Panc1 (cell line): ENCODE results near the gene ANO2. TPM values are rescaled to one million over a fixed set of nuclear protein-coding genes. Genes with fewer than 3 reads are reported as not detected.

Source experiments
- ATAC-seq: fragments of 200-7000 bp; cut with Tn5 transposase; 2 replicates; pipeline ENCODE4 v1.9.1; 2020; ENCODE audit warnings: mild to moderate bottlenecking, moderate library complexity
- BruUV-seq: library from RNA; stranded (reverse); fragments of 400-500 nt; replicated peaks from 2 replicates; lab custom pipeline; 2021; lab: Mats Ljungman, UMichigan
- CTCF ChIA-PET: fragments of 300-600 bp; sonication (Branson Sonifier 250); formaldehyde crosslinking; loops from one replicate; lab custom pipeline; 2022; ENCODE audit warnings: antibody characterized with exemption; lab: Charles Lee
- POLR2A ChIA-PET: fragments of 300-600 bp; sonication (Branson Sonifier 250); formaldehyde crosslinking; loops from one replicate; lab custom pipeline; 2022; ENCODE audit warnings: antibody characterized with exemption; lab: Charles Lee
- DNase-seq: peaks from one replicate; pipeline ENCODE4 v3.0.0-alpha.2; 2010; ENCODE audit warnings: low read depth, low spot score
- H3K27ac ChIP-seq: 2 replicates; pipeline ENCODE4 v1.5.1; 2011; ENCODE audit warnings: mild to moderate bottlenecking, low read length, inconsistent platforms
- H3K27me3 ChIP-seq: fragments of 200-500 bp; sonication (Bioruptor generic); 2 replicates; pipeline ENCODE4 v1.6.0; 2014; ENCODE audit warnings: low read length, inconsistent platforms; ENCODE audit not compliant: control insufficient read depth, insufficient read depth
- H3K36me3 ChIP-seq: fragments of 200-500 bp; sonication (Bioruptor generic); 2 replicates; pipeline ENCODE4 v1.5.1; 2014; ENCODE audit warnings: inconsistent platforms, mild to moderate bottlenecking, low read length, moderate library complexity; ENCODE audit not compliant: control insufficient read depth, insufficient read depth
- H3K4me1 ChIP-seq: 2 replicates; pipeline ENCODE4 v1.5.1; 2011; ENCODE audit warnings: inconsistent platforms, mild to moderate bottlenecking, low read length, moderate library complexity; ENCODE audit not compliant: control insufficient read depth, insufficient read depth
- H3K4me3 ChIP-seq, 2 experiments: 2 replicates each; pipeline ENCODE4 v1.5.1; 2011 to 2012; ENCODE audit warnings: low read depth in 2 of 2, low read length in 2 of 2, mild to moderate bottlenecking in 2 of 2, inconsistent platforms in 1 of 2, moderate library complexity in 1 of 2
- H3K9me3 ChIP-seq: fragments of 200-500 bp; sonication (Bioruptor generic); 2 replicates; pipeline ENCODE4 v1.5.1; 2014; ENCODE audit warnings: low read depth, mild to moderate bottlenecking, inconsistent platforms, low read length, moderate library complexity; ENCODE audit not compliant: control insufficient read depth, insufficient read depth
- POLR2AphosphoS5 ChIP-seq: IDR thresholded peaks from 2 replicates; pipeline ENCODE4 v1.6.1; 2012; ENCODE audit warnings: mild to moderate bottlenecking, low read depth, low read length, moderate library complexity
- REST ChIP-seq, 2 experiments: IDR thresholded peaks; 2 replicates each; pipeline ENCODE4 v1.6.1; 2011 to 2012; ENCODE audit warnings: low read depth in 2 of 2, control low read depth in 1 of 2, low read length in 1 of 2, mild to moderate bottlenecking in 1 of 2, moderate library complexity in 1 of 2; ENCODE audit not compliant: insufficient read depth in 1 of 2
- SIN3A ChIP-seq: IDR thresholded peaks from 2 replicates; pipeline ENCODE4 v1.6.1; 2012; ENCODE audit warnings: low read depth, mild to moderate bottlenecking, low read length, moderate library complexity, borderline replicate concordance; ENCODE audit not compliant: insufficient read depth
- TCF7L2 ChIP-seq: IDR thresholded peaks from 2 replicates; pipeline ENCODE4 v1.6.1; 2011; ENCODE audit warnings: mild to moderate bottlenecking, low read depth, low read length, inconsistent platforms
- in situ Hi-C: cut with HindIII; loops from 2 replicates; pipeline ENCODE4 v1.10.0; 2016; ENCODE audit warnings: low sequenced_read_pairs, low pct_unique_long_range_greater_than_20kb
- intact Hi-C: fragments of 100-400 bp; cut with micrococcal nuclease; formaldehyde crosslinking; loops from one replicate; pipeline ENCODE4 v1.10.0; 2022; ENCODE audit not compliant: unreplicated experiment
- total RNA-seq: library from RNA; stranded (reverse); gene quantifications from one replicate; pipeline ENCODE4 v1.2.1, GENCODE V29; 2021; ENCODE audit not compliant: unreplicated experiment
- TF ChIP-seq, protein P1 (sequence below): fragments of 450-650 bp; IDR thresholded peaks from 2 replicates; pipeline ENCODE4 v1.5.1; 2017; ENCODE audit warnings: mild to moderate bottlenecking

Gene ANO2
- total RNA-seq, 1 experiment from 2014 or later: not detected

DNA sequence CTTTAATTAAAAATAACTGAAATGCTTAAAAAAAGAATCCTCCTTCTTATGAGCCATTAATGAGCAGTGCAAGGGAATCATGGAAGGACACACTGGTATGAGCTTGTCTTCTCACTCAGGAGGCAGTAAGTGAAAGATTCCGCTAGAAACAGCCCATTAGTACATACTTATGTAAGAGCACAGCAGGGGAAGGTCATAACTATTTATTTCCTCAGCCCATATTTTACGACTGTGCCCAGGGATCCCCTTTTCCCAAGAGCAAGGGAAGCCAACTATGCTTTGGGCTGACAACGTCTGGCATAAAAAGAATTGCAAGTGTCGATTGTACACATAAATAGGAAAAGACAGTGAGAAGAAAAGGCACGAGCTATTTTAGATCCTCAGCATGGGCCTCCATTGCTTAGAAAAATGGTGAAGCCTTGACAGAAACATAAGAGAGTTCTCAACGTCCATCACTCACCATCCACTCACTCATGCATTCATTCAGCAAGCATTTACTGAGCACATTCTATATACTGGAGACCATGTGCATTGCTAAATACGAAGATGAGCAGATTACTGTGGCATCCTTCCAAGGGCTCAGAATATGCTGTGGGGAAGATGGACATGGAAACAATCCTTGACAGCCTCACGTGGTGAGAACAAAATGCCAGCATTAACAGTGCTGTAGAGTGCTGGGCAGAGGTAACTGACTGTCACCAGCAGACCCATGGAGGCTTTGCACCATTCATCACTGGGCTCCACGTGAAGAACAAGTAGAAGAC is 360.5 kb downstream of the ANO2 start:
- TF ChIP-seq, protein P1, sequence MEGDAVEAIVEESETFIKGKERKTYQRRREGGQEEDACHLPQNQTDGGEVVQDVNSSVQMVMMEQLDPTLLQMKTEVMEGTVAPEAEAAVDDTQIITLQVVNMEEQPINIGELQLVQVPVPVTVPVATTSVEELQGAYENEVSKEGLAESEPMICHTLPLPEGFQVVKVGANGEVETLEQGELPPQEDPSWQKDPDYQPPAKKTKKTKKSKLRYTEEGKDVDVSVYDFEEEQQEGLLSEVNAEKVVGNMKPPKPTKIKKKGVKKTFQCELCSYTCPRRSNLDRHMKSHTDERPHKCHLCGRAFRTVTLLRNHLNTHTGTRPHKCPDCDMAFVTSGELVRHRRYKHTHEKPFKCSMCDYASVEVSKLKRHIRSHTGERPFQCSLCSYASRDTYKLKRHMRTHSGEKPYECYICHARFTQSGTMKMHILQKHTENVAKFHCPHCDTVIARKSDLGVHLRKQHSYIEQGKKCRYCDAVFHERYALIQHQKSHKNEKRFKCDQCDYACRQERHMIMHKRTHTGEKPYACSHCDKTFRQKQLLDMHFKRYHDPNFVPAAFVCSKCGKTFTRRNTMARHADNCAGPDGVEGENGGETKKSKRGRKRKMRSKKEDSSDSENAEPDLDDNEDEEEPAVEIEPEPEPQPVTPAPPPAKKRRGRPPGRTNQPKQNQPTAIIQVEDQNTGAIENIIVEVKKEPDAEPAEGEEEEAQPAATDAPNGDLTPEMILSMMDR: no peak
- TF ChIP-seq TCF7L2 (no peak), REST (IDR thresholded peaks at IDR 0.05; ENCODE audit: insufficient read depth in 1 of 2, low read depth in 2 of 2, low read length in 1 of 2) (no peak), POLR2AphosphoS5 (no peak), SIN3A (no peak)
- CTCF ChIA-PET: no interaction called here
- intact Hi-C loops: no loop called here
- POLR2A ChIA-PET: no interaction called here
- ATAC-seq (no peak), DNase-seq (no peak)
- H3K36me3 ChIP-seq: no peaks in the 10 kb centered on the region
- no peak overlapping the region for H3K27ac ChIP-seq
- BruUV-seq: no TSS peak
- in situ Hi-C loops: no loop called here
- H3K4me3 ChIP-seq: no peak overlapping the region
- no peaks in the 10 kb centered on the region for H3K27me3 ChIP-seq
- no peaks in the 10 kb centered on the region for H3K4me1 ChIP-seq
- H3K9me3 ChIP-seq: no peaks in the 10 kb centered on the region

DNA sequence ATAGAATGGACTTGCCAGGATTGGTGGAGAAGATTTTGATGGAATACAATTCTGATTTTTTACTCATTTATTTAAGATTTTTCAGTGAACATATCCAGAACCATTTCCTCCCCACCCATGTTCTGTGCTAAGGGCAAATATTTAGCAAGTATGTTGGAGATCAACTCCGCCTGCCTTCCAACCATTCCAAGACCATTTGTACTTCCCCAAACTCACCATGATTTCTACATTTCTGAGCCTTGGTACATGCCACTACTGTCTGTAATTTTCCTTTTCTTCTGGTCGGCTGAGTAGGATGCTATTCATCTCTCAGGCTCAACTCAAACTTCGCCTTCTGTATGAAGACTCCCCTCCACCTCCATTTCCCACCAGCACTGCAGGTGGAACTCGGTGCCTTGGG is 362.5 kb downstream of the ANO2 start:
- Histone ChIP-seq H3K27ac (no peak overlapping the region), H3K4me1 (no peaks in the 10 kb centered on the region), H3K9me3 (no peaks in the 10 kb centered on the region), H3K27me3 (no peaks in the 10 kb centered on the region), H3K36me3 (no peaks in the 10 kb centered on the region), H3K4me3 (no peak overlapping the region)
- ATAC-seq (no peak), DNase-seq (no peak)
- in situ Hi-C loops: no loop called here
- intact Hi-C loops: no loop called here
- no peak for TF ChIP-seq POLR2AphosphoS5
- TF ChIP-seq, protein P1: no peak
- TF ChIP-seq SIN3A: no peak
- no peak for TF ChIP-seq TCF7L2
- no peak for TF ChIP-seq REST (IDR thresholded peaks at IDR 0.05; ENCODE audit: insufficient read depth in 1 of 2, low read depth in 2 of 2, low read length in 1 of 2)
- ChIA-PET CTCF (no interaction called here), POLR2A (no interaction called here)
- BruUV-seq: no TSS peak
